Measurements from ENCODE around the gene ARMCX6.

The ARMCX6 gene

DNA sequence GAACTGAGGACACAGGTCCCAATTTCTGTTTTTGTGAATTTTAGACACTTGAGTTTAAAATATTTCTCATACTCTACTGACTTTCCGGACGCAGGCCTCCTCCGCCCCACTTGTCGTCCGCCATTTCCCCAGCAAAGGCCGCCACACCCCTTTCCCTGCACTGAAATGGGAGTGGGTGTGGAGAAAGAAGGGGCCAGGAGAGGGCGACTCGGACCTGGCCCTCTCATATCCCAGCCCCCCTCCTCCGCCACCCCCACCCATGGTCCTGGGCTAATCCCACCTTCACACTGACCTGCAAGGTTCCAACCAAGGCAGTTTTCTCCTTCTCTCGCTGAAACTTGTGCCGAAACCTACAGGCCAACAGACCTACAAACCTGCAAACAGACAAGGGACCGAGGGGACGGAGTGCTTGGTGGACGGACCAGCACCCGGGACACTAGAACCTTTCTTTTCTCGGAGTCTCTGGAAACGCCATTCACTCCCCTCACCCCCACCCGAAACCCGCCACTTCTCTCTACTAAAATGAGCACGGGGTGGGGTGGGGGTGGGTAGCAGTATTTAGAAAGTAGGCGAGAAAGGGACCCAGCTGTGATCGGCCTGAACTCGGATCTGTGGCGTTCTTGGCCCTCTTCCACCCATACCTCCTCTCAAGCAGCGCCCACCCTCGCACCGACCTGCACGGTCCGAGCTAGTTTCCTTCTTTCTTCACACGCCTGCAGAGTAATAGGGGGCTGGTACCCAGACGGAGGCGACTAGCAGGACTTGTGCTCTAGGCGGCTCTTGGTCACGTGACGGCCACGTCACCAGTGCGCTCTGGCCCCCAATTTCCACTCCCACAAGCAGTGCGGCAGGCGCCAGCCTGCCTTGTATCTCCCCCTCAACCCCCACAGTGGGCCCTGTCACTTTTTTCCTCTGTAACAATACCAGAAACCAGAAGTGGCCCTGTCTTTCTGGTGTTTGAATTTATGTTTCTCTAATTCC, at the start of gene ARMCX6:
TSS of gene ARMCX6 (minus strand) at position 790 of the 981 bp plus-strand sequence. CDS start 1,380 bp downstream, outside the sequence.
- Mint-ChIP-seq H3K36me3 (ENCODE audit: low read depth) (peaks cover 7% of the 10 kb centered on the region), H3K27me3 (ENCODE audit: low read depth, poor library complexity) (no peaks in the 10 kb centered on the region), H3K9me3 (peaks cover 39% of the 10 kb centered on the region), H3K27ac (peak within 1 kb of the TSS; percentile 88), H3K4me1 (peaks cover 42% of the 10 kb centered on the region), H3K4me3 (peak within 1 kb of the TSS; percentile 88)
- TF ChIP-seq CTCF (IDR thresholded peaks at IDR 0.05) = peak; percentile 21
- DNase-seq = peak; percentile 69

GRCh38 chrX:101659601-101660063, 41.8 kb upstream of the ARMCX6 start, which contains the start of gene ARMCX2:
Gene ARMCX2, minus strand, starts transcription at chrX:101659850. Its CDS starts 2,262 bp downstream, at chrX:101657588.
- H3K27ac Mint-ChIP-seq = no peak within 1 kb of the TSS
- peak; percentile 37 for DNase-seq
- H3K27me3 Mint-ChIP-seq (ENCODE audit: low read depth, poor library complexity) = no peaks in the 10 kb centered on the region
- TF ChIP-seq CTCF (IDR thresholded peaks at IDR 0.05) = no peak
- H3K4me3 Mint-ChIP-seq = peak within 1 kb of the TSS; percentile 85
- peaks cover 24% of the 10 kb centered on the region for H3K4me1 Mint-ChIP-seq
- no peaks in the 10 kb centered on the region for H3K36me3 Mint-ChIP-seq (ENCODE audit: low read depth)
- H3K9me3 Mint-ChIP-seq = peaks cover 47% of the 10 kb centered on the region

DNA sequence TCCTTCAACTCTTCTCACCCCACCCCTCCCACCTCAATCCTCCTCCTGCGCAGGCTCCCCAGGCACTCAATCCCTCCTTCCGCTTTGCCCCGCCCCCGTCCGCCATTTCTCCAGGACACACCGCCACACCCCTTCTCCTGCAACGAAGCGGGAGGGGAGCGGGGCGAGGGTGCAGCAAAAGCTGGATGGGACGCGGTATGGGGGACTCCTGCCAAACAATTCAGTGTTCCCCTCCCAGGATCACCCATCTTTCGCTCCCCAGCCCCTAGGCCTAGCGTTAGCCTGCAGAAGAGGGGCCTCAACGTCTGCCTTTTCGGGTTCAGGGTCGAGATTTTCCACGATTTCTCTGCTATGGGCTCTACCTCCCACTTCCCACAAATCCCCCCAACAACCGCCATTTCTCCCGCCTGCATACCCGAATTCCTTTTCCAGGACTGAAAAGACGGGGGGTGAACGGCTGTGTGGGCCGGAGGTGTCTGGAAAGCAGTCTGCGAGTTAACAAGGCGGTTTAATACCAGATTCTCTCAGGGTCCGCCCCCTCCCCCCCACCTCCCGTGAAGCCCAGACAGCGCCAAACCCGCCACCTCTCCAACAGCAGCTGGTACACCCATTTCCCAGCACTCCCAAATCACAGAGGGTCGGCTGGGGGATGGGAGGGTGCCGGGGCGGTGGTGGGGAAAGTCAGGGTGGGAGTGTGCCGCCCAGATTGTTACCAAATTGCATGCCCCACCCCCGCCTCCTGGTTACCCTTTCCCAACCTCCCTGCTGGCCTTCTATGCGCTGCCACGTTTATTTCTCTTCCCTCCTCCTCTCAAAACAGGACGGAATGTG, 41.1 kb upstream of the ARMCX6 start:
- peak overlapping the region; percentile 85 for H3K4me3 Mint-ChIP-seq
- peaks cover 24% of the 10 kb centered on the region for H3K4me1 Mint-ChIP-seq
- no peaks in the 10 kb centered on the region for H3K27me3 Mint-ChIP-seq (ENCODE audit: low read depth, poor library complexity)
- H3K9me3 Mint-ChIP-seq = peaks cover 47% of the 10 kb centered on the region
- H3K36me3 Mint-ChIP-seq (ENCODE audit: low read depth) = no peaks in the 10 kb centered on the region
- no peak overlapping the region for H3K27ac Mint-ChIP-seq
- peak; percentile 77 for DNase-seq
- TF ChIP-seq CTCF (IDR thresholded peaks at IDR 0.05) = no peak

DNA sequence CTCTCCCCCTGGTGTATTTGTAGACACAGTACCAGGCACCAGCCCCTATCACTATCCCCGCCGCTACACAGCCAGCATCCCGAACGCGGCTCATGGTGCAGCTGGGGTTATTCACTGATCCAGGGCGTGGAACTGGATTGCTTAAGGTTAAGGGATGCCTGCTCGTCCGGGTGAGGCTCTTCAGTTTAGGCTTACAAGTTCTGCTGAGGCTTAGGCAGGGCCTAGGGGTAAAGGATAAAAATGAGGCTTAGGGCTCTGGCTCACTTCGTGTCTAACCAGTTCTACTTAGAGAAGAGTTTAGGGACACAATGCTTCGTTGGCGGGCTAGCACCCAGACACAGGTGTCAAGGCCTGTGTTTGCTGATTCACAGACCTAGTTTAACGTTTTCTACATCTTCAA, 39.7 kb upstream of the ARMCX6 start:
- Mint-ChIP-seq H3K9me3 (peaks cover 36% of the 10 kb centered on the region), H3K36me3 (ENCODE audit: low read depth) (no peaks in the 10 kb centered on the region), H3K4me3 (peak overlapping the region; percentile 85), H3K27ac (no peak overlapping the region), H3K4me1 (peaks cover 24% of the 10 kb centered on the region), H3K27me3 (ENCODE audit: low read depth, poor library complexity) (no peaks in the 10 kb centered on the region)
- no peak for DNase-seq
- no peak for TF ChIP-seq CTCF (IDR thresholded peaks at IDR 0.05)

DNA sequence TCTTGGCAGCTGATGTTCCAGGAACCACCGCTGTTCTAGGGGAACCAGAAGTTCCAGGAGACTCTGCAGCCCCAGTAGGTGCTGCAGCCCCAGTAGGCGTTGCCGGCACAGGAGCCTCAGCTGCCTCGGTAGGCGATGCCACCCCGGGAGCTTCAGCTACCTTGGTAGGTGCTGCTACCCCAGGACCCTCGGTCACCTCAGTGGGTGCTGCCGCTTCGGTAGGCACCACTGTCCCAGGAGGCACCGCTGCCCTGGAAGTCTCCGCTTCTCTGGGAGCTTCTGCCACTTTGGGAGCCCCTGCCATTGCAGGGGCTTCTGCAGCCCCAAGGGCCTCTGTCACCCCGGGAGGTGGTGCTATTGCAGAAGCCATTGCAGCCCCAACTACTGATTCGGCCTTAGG, 39.0 kb upstream of the ARMCX6 start:
- H3K36me3 Mint-ChIP-seq (ENCODE audit: low read depth) = no peaks in the 10 kb centered on the region
- H3K27ac Mint-ChIP-seq = no peak overlapping the region
- no peak overlapping the region for H3K4me3 Mint-ChIP-seq
- no peaks in the 10 kb centered on the region for H3K27me3 Mint-ChIP-seq (ENCODE audit: low read depth, poor library complexity)
- H3K4me1 Mint-ChIP-seq = peaks cover 24% of the 10 kb centered on the region
- no peak for DNase-seq
- H3K9me3 Mint-ChIP-seq = peaks cover 35% of the 10 kb centered on the region
- no peak for TF ChIP-seq CTCF (IDR thresholded peaks at IDR 0.05)

All from nephron progenitor cell (in vitro differentiated cells).